ENCODE data around the gene DCDC1.

DNA sequence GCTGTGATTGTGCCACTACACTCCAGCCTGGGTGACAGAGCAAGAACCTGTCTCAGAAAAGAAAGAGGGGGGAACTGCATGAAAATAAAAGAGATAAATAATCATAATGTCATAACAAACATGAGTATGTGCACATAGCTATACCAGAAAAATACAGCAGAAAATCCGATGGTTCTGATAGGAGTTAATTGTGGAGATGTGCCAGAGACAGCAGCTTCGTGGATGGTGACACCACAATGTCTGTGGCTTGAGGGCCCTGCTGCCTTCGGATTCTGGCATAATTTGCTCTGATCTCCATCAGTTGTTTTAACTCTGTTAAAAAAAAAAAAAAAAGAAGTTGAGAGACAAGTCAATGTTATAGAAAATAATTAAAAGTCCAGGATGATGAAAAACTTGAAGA, 491.1 kb downstream of the DCDC1 start:
- TF ChIP-seq, protein P1, sequence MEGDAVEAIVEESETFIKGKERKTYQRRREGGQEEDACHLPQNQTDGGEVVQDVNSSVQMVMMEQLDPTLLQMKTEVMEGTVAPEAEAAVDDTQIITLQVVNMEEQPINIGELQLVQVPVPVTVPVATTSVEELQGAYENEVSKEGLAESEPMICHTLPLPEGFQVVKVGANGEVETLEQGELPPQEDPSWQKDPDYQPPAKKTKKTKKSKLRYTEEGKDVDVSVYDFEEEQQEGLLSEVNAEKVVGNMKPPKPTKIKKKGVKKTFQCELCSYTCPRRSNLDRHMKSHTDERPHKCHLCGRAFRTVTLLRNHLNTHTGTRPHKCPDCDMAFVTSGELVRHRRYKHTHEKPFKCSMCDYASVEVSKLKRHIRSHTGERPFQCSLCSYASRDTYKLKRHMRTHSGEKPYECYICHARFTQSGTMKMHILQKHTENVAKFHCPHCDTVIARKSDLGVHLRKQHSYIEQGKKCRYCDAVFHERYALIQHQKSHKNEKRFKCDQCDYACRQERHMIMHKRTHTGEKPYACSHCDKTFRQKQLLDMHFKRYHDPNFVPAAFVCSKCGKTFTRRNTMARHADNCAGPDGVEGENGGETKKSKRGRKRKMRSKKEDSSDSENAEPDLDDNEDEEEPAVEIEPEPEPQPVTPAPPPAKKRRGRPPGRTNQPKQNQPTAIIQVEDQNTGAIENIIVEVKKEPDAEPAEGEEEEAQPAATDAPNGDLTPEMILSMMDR (conservative IDR thresholded peaks at IDR 0.05 in 1 of 2, IDR thresholded peaks at IDR 0.05 in 1 of 2; ENCODE audit: low read depth in 1 of 2, low read length in 2 of 2) = no peak
- no peak for TF ChIP-seq EZH2 (IDR thresholded peaks at IDR 0.05; ENCODE audit: low read length, missing control alignments)
